ENCODE results near the gene PPP6R2. TPM values are rescaled to one million over a fixed set of nuclear protein-coding genes. Genes with fewer than 3 reads are reported as not detected.

PPP6R2 gene
- total RNA-seq, 1 experiment from 2014 or later, result 61.3 TPM

- Histone ChIP-seq H3K9me2 (ENCODE audit: insufficient read depth) (no peaks in the 10 kb centered on the region), H3K79me2 (ENCODE audit: insufficient read depth, low read length) (peaks cover 65% of the 10 kb centered on the region), H3K4me1 (ENCODE audit: control insufficient read depth in 1 of 2, insufficient read depth in 2 of 2, low read length in 2 of 2) (no peaks in the 10 kb centered on the region), H3K27ac (ENCODE audit: low read depth, low read length) (no peak overlapping the region), H2AFZ (ENCODE audit: low read depth, low read length, poor library complexity, severe bottlenecking) (no peak overlapping the region), H4K20me1 (ENCODE audit: insufficient read depth) (0 out of 2 replicates have a peak, but pooled peaks cover 4% of the 10 kb centered on the region), H3K9ac (ENCODE audit: low read length) (no peak overlapping the region), H3K4me3 (replicated peaks in 1 of 2; ENCODE audit: low read depth in 1 of 2, low read length in 2 of 2) (no peak overlapping the region), H3K4me2 (ENCODE audit: low read length) (no peak overlapping the region), H3K36me3 (ENCODE audit: control insufficient read depth in 1 of 2, insufficient read depth in 2 of 2, low read length in 2 of 2) (peaks cover 3% of the 10 kb centered on the region in 2 experiments; a peak in 1 of 4 replicates), H3K9me3 (ENCODE audit: control insufficient read depth in 1 of 2, insufficient read depth in 1 of 2, low read depth in 1 of 2, low read length in 2 of 2) (no peaks in the 10 kb centered on the region), H3K27me3 (ENCODE audit: insufficient read depth, low read length) (no peaks in the 10 kb centered on the region)
- no peak for TF ChIP-seq CEBPB (IDR thresholded peaks at IDR 0.05; ENCODE audit: low read depth)
- TF ChIP-seq, protein P1, sequence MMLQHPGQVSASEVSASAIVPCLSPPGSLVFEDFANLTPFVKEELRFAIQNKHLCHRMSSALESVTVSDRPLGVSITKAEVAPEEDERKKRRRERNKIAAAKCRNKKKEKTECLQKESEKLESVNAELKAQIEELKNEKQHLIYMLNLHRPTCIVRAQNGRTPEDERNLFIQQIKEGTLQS (IDR thresholded peaks at IDR 0.05), result no peak
- TF ChIP-seq POLR2AphosphoS5 (IDR thresholded peaks at IDR 0.05; ENCODE audit: low read depth, low read length), result no peak
- no peak for TF ChIP-seq CBX3 (IDR thresholded peaks at IDR 0.05; ENCODE audit: low read depth)
- no peak for TF ChIP-seq EZH2 (IDR thresholded peaks at IDR 0.05)
- no peak for TF ChIP-seq FOSL1 (IDR thresholded peaks at IDR 0.05; ENCODE audit: low read depth)
- TF ChIP-seq SP1 (IDR thresholded peaks at IDR 0.05; ENCODE audit: low read depth), result no peak
- TF ChIP-seq SRF (IDR thresholded peaks at IDR 0.05; ENCODE audit: low read depth), result no peak
- TF ChIP-seq, protein P2, sequence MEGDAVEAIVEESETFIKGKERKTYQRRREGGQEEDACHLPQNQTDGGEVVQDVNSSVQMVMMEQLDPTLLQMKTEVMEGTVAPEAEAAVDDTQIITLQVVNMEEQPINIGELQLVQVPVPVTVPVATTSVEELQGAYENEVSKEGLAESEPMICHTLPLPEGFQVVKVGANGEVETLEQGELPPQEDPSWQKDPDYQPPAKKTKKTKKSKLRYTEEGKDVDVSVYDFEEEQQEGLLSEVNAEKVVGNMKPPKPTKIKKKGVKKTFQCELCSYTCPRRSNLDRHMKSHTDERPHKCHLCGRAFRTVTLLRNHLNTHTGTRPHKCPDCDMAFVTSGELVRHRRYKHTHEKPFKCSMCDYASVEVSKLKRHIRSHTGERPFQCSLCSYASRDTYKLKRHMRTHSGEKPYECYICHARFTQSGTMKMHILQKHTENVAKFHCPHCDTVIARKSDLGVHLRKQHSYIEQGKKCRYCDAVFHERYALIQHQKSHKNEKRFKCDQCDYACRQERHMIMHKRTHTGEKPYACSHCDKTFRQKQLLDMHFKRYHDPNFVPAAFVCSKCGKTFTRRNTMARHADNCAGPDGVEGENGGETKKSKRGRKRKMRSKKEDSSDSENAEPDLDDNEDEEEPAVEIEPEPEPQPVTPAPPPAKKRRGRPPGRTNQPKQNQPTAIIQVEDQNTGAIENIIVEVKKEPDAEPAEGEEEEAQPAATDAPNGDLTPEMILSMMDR (IDR thresholded peaks at IDR 0.05 in 2 of 3, conservative IDR thresholded peaks at IDR 0.05 in 1 of 3; ENCODE audit: borderline replicate concordance in 1 of 3, insufficient read depth in 1 of 3, low read depth in 2 of 3, low read length in 2 of 3), result no peak
- TF ChIP-seq ZFX (IDR thresholded peaks at IDR 0.05), result no peak
- no peak for TF ChIP-seq EZH2phosphoT487 (IDR thresholded peaks at IDR 0.05; ENCODE audit: borderline replicate concordance)
- TF ChIP-seq YY1 (IDR thresholded peaks at IDR 0.05; ENCODE audit: extremely low read depth, insufficient replicate concordance, low read depth, low read length), result no peak
- TF ChIP-seq ELF1 (IDR thresholded peaks at IDR 0.05; ENCODE audit: borderline replicate concordance, low read depth), result no peak
- TF ChIP-seq, protein P3, sequence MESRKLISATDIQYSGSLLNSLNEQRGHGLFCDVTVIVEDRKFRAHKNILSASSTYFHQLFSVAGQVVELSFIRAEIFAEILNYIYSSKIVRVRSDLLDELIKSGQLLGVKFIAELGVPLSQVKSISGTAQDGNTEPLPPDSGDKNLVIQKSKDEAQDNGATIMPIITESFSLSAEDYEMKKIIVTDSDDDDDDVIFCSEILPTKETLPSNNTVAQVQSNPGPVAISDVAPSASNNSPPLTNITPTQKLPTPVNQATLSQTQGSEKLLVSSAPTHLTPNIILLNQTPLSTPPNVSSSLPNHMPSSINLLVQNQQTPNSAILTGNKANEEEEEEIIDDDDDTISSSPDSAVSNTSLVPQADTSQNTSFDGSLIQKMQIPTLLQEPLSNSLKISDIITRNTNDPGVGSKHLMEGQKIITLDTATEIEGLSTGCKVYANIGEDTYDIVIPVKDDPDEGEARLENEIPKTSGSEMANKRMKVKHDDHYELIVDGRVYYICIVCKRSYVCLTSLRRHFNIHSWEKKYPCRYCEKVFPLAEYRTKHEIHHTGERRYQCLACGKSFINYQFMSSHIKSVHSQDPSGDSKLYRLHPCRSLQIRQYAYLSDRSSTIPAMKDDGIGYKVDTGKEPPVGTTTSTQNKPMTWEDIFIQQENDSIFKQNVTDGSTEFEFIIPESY (IDR thresholded peaks at IDR 0.05; ENCODE audit: extremely low read depth, insufficient replicate concordance, low read length), result no peak
- no peak for TF ChIP-seq TCF7L2 (IDR thresholded peaks at IDR 0.05; ENCODE audit: borderline replicate concordance, extremely low read depth, insufficient read depth, insufficient read length)
- no peak for TF ChIP-seq JUND (IDR thresholded peaks at IDR 0.05)
- TF ChIP-seq, protein P4, sequence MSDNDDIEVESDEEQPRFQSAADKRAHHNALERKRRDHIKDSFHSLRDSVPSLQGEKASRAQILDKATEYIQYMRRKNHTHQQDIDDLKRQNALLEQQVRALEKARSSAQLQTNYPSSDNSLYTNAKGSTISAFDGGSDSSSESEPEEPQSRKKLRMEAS (IDR thresholded peaks at IDR 0.05), result no peak
- TF ChIP-seq ZNF274 (IDR thresholded peaks at IDR 0.05; ENCODE audit: low read depth, low read length), result no peak
- TF ChIP-seq RAD21 (IDR thresholded peaks at IDR 0.05; ENCODE audit: low read depth), result no peak
- ChIA-PET CTCF (no interaction called here), RAD21 (ENCODE audit: low non-redundant PET in 1 of 2, low total read pairs in 2 of 2, uncharacterized antibody in 2 of 2, unreplicated experiment in 2 of 2) (no interaction called here), POLR2A (no interaction called here)
- intact Hi-C loops (cut with micrococcal nuclease), result no loop called here
- ATAC-seq (no peak), DNase-seq (ENCODE audit: low read depth, low spot score) (no peak)
- BruUV-seq (replicated peaks), result no TSS peak
These were observed 4.9 kb downstream of the PPP6R2 start for GRCh38 chr22:50348058-50348457.
